Measurements from ENCODE around the gene APAF1.
A peak's percentile ranks its signal among the peaks of the same experiment; 100 is the strongest.
"Not testable (repeated sequence)": the region's sequence is repeated elsewhere in the genome, so short reads cannot be mapped to it uniquely, and the experiment has no call there.

Gene APAF1, protein sequence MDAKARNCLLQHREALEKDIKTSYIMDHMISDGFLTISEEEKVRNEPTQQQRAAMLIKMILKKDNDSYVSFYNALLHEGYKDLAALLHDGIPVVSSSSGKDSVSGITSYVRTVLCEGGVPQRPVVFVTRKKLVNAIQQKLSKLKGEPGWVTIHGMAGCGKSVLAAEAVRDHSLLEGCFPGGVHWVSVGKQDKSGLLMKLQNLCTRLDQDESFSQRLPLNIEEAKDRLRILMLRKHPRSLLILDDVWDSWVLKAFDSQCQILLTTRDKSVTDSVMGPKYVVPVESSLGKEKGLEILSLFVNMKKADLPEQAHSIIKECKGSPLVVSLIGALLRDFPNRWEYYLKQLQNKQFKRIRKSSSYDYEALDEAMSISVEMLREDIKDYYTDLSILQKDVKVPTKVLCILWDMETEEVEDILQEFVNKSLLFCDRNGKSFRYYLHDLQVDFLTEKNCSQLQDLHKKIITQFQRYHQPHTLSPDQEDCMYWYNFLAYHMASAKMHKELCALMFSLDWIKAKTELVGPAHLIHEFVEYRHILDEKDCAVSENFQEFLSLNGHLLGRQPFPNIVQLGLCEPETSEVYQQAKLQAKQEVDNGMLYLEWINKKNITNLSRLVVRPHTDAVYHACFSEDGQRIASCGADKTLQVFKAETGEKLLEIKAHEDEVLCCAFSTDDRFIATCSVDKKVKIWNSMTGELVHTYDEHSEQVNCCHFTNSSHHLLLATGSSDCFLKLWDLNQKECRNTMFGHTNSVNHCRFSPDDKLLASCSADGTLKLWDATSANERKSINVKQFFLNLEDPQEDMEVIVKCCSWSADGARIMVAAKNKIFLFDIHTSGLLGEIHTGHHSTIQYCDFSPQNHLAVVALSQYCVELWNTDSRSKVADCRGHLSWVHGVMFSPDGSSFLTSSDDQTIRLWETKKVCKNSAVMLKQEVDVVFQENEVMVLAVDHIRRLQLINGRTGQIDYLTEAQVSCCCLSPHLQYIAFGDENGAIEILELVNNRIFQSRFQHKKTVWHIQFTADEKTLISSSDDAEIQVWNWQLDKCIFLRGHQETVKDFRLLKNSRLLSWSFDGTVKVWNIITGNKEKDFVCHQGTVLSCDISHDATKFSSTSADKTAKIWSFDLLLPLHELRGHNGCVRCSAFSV (N-terminal part only)

DNA sequence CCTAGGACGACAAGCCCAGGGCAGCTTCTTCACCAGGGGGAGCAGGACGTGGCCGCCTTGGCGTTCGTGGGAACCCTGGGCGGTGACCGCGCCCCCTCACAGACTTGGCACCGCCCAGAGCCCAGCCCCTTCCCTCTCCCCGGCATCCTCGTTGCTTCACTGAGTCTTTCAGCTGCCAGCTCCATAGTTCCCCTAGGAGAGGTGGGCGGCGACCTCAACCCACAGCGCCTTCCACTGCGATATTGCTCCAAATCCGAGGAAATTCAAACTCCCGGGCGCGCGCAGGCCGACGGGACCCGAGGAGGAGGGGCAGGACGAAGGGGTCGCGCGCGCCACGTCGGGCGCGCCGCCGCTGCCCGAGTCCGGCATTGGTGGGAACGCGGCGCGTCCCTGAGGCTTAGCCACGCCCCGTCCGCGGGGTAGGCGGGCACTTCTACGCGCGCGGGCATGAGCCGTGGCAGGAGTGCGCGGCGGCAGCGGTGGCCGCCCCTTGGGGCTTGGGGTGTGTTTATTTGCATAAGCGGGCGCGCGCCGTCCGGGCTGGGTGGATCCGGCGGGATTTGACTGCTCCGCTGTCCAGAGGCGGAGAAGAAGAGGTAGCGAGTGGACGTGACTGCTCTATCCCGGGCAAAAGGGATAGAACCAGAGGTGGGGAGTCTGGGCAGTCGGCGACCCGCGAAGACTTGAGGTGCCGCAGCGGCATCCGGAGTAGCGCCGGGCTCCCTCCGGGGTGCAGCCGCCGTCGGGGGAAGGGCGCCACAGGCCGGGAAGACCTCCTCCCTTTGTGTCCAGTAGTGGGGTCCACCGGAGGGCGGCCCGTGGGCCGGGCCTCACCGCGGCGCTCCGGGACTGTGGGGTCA, at the start of gene APAF1, which contains the start of gene IKBIP:
Gene APAF1 (plus strand): TSS at position 579 of the 860 bp plus-strand sequence. CDS start 3,070 bp downstream, outside the sequence.
Gene IKBIP (minus strand): TSS at position 77 of the 860 bp plus-strand sequence. CDS start 87 bp downstream, outside the sequence.
- peak; percentile 75 for DNase-seq (ENCODE audit: low read depth, low spot score)

DNA sequence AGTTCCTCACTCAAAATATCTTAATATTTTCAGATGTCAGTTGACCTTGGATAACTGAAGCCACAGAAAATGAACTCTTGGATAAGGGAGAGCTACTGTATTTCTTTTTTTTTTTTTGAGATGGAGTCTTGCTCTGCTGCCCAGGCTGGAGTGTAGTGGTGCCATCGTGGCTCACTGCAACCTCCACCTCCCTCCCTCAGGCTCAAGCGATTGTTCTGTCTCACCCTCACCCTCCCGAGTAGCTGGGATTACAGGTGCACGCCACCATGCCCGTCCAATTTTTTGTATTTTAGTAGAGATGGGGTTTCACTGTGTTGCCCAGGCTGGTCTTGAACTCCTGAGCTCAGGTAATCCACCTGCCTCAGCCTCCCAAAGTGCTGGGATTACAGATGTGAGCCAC, 47.8 kb upstream of the APAF1 start:
- DNase-seq (ENCODE audit: low read depth, low spot score) = not testable (repeated sequence)

DNA sequence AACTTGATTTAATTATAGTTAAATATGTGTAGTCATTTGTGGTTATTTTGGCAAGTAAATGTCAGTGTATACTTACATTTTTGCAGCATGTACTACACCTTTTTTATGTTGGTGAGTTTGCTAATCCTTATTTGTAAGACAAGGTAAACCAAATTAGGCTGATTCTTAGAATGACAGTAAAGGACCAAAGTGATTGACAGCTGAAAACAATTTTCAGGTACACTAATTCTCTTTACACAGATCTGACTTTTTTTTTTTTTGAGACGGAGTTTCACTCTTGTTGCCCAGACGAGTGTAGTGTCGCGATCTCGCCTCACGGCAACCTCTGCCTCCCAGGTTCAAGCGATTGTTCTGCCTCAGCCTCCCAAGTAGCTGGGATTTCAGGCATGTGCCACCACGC, 43.2 kb upstream of the APAF1 start:
- DNase-seq (ENCODE audit: low read depth, low spot score) = no peak

DNA sequence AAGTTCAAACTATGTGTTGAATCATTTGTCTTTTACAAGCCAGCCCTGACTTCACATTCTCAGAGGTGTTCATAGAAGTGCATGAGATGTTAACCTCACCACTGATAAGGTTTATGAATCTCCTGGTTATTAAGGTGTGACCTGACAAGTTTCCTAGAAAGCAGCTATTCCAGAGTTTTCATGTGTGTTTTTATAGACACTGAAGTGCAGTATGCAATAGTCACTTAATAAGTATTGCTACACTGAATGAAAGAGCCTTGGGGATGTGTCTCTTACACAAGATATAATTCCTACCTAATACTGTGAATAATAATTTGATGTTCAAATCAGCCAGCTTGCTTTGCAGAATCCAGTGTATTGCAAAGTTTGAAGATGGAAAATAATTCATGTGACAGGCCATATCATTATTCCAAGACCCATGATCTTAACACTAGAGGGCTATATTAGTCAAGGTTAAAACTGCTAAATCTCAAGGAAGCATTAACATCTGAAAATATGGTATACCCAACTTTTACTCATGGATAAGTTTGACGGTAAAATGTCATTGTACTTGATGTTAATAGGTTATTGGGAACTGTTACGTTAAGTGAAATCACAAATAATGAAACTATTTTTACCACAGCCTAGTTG, 38.6 kb upstream of the APAF1 start:
- no peak for DNase-seq (ENCODE audit: low read depth, low spot score)

DNA sequence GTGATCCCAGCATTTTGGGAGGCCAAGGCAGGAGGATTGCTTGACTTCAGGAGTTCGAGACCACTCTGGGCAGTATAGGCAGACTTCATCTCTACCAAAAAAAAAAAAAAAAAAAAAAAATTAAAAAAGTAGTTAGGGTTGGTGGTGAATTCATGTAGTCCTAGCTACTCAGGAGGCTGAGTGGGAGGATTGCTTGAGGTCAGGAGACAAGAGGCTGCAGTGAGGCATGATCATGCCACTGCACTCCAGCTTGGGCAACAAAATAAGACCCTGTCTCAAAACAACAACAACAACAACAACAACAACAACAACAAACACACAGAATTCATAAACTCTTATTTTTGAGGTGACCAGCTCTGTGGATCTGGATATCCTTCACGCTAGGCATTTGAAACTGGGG, 34.5 kb upstream of the APAF1 start:
- no peak for DNase-seq (ENCODE audit: low read depth, low spot score)

DNA sequence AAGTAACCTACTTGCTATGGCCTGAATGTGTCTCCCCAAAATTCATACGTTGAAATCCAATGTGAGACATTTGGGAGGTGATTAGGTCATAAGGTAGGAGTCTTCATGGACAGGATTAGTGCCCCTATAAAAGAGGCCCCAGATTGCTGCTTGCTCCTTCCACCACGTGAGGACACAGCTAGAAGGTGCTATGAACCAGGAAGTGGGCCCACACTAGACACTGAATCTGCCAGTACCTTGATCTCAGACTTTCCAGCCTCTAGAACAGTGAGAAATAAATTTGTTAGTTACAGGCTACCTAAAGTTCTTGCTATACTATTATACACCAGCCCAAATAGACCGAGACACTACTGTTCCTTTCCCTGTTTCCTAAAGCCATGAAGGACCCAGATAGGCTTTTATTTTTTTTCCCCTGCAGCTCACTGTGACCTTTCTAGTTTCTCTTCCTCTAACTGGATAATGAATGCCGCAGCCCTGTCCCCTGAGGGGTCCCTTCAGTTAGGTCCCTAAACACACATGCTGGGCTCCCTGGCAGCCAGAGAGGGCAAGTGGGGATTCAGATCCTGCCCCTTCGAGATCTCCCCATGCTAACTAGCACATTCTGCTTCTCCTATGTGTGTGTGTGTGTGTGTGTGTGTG, 32.3 kb upstream of the APAF1 start:
- no peak for DNase-seq (ENCODE audit: low read depth, low spot score)

DNA sequence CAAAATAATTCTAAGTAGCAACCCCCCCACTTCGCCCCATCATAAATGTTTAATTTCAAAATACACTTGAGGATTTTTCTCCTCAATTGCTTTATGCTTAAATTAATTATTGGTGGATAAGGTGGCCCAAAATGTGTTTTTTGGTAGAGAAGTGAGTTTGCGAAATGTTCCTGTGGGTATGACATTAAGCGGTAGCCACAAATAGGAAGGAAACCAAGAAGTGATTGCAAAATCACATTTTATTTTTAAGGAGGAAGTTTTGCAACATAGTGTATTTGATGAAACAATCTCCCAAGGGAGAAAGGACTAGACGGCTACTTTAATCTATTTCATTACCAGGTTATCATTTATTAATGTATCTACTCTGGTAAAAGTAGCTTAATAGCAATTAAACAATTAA, 26.1 kb upstream of the APAF1 start:
- no peak for DNase-seq (ENCODE audit: low read depth, low spot score)

DNA sequence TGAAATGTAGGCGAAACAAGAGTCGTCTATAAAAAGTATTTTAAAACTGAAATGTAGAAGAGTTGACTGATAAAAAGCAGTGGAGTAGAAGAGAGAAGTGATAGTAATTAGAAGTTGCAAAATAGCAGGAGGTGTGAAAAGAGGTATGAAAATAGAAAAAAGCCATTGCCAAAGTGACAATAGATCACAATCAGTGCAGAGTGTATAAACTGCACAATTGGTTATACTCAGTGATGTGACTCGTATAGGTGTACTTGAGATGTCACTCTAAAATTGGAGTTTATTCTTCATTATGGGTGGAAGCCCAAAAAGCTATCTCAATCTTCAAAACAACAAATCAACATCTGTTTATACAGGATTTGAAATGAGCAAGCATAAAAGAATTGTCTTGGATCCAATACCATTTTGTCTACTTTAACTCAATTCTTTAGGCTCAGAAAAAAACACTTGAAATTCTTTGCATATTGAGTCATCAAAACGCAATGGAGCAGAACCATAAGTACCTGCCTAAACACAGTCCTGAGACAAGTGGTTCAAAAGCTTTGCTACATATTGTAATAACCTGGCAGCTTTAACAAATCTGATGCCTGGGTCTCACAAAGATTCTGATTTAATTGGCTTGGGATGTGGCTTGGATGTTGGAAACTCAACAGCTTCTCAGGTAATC, 9.3 kb upstream of the APAF1 start:
- DNase-seq (ENCODE audit: low read depth, low spot score) = no peak

DNA sequence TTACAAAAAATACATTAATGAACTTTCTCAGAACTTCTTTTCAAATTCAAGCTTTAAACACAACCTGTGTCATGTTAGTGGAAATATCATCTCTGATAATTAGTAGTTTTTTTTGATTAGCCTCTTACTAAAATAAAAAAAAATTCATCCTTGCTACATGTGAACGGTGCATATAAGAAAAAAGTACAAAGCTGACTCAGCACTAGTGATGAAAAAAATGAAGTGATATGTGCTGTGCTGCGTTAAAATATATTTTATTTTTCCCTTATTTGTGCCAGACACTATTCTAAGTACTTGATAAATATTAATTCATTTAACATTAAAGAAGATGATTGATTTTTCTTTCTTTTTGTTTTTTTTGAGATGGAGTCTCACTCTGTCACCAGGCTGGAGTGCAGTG, 8.0 kb upstream of the APAF1 start:
- no peak for DNase-seq (ENCODE audit: low read depth, low spot score)

DNA sequence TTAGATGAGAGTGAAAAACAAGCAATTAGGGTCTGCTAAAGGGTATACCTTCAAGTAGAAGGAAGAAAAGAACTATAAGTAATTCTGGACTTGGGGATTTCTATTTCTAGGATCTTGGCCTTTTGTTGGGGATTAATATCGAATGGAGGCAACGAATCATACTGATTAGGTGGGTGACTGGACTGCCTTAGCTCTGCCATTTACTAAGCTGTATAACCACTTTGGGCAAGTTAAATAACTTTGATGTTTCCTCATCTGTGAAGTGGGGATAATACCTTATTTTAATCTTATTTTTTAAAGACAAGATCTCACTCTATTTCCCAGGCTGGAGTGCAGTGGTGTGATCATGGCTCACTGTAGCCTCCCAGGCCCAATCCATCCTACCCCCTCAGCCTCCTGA, 7.1 kb upstream of the APAF1 start:
- no peak for DNase-seq (ENCODE audit: low read depth, low spot score)

DNA sequence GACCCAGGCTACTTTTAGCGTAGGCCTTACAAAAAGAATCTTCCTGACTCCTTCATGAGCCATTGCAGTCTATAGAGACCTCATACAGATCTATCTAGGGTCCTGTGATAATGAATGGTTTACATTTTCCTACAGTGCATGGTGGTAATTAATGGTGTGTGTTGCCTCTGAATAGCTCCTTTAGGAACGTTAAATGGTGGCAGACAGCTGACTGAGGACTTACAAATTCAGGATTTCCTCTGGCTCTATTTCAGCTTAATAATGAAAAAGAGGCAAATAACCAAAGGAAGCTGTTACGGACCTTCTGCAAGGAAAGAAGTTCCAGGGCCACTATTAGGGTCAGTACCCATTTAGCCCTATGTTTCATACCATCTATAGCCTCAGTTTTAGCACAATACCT, 5.6 kb upstream of the APAF1 start:
- DNase-seq (ENCODE audit: low read depth, low spot score) = no peak

DNA sequence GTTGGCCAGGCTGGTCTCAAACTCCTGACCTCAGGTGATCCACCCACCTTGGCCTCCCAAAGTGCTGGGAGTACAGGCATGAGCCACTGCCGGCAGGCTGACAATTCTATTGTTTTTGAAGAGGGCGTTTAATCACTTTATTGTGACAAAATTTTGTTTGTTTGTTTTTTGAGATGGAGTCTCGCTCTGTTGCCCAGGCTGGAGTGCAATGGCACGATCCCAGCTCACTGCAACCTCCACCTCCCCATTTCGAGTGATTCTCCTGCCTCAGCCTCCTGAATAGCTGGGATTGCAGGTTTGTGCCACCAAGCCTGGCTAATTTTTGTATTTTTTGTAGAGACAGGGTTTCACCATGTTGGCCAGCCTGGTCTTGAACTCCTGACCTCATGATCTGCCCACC, 2.3 kb upstream of the APAF1 start:
- not testable (repeated sequence) for DNase-seq (ENCODE audit: low read depth, low spot score)

DNA sequence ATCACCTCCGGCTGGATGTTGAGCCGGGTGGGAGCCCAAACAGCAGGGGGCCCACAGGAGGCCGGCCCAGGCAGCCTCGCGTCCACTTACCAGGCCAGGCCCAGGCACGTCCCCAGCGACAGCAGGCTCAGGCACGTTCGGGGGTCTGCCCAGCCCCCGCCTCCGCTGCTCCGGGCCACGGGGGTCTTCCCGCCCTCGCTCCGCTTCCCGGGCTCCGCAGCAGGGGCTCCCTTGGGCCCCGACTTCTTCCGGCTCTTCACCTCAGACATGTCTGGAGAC, 718 bp upstream of the APAF1 start:
- DNase-seq (ENCODE audit: low read depth, low spot score) = no peak

DNA sequence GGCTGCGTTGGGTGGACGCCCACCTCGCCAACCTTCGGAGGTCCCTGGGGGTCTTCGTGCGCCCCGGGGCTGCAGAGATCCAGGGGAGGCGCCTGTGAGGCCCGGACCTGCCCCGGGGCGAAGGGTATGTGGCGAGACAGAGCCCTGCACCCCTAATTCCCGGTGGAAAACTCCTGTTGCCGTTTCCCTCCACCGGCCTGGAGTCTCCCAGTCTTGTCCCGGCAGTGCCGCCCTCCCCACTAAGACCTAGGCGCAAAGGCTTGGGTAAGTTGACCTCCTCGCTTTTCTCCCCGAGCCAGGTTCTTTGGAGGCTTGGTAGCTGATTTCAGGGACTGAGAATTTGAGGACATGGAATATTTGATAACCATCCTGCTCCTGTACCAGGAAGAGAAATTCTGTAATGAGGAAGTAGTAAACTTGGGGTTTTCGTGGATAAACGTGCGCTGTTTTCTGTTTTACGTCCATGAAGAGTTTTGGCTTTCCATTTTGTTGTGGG, 530 bp downstream of the APAF1 start:
- DNase-seq (ENCODE audit: low read depth, low spot score) = no peak

DNA sequence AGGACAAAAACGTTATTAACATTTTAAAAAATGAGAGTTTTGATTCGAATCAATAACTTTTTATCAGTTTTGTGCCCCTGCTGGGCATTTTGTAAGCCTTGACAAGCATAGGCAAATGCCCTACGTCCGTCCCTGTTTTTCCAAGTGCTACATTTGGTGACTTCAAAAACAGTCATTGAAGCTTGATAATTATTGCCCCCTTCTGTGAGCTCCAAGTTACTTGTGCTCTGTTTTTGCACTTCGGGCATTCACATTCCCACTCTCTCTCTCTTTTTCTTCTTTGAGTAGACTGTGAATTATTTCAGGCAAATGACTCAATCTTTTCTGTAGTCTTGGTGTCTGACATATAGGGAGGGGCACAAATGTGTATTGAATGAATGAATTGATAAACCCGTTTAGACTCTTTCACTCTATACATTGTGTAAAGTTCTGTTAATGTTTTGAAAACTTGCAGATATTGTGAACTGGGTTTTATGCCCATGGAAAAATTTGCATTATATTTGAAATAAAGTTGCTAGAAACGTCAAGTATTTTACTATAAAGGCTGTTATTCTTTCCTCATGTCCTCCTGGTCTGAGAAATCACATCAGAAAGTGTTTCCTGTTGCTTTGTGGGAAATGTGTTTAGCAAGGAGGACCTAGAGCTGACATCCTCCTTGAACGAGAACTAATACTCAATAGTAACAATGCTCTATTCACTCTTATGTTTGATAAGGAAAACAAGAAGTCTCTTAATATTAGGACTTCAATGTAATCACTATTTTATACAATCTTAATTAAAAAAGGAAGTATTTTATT, 1.4 kb downstream of the APAF1 start:
- DNase-seq (ENCODE audit: low read depth, low spot score) = no peak

DNA sequence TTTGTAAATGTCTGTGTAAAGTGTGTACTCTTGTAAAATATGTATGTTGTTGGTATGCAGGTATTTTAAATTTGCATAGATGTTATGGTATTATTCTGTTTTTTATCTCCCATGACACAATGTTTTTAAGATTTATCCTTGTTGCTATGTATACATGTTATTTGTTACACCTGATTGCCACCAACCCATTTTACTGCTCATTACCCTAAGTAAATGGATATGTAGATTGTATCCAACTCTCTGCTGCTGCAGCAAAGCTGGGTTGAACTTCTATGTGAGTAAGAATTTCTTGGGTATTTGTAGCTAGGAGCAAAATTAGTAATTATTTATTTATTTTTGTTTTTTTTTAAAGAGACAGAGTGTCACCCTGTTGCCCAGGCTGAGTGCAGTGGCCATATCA, 6.2 kb downstream of the APAF1 start:
- DNase-seq (ENCODE audit: low read depth, low spot score) = no peak

DNA sequence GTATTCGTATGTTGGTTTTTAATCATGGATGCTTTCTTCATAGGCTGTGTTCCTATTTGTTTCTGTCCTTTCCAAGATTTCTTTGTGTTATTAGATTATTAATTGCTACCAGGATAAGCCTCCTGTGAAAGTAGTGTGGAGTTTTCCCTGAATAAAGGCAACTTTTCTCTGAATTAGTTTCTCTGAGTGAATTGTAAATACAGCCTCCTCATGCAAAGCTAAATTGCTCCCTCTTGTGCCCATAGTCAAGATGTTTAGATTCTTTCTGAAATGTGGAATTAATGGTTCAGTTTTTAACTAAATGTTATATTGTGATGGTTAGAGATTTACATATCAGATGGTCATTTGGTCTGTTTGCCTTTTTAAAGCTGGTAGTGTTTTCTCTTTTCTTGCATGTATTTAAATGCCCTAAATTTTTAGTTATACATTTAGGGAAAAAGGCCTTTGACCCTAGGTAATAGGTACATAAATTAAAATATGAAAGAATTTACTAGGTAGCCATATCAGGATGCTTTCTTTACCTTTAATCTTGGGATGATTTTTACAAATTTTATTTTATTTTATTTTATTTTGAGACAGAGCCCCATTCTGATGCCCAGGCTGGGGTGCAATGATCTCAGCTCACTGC, 8.9 kb downstream of the APAF1 start:
- DNase-seq (ENCODE audit: low read depth, low spot score) = peak; percentile 7
